ENCODE results near the gene IGHMBP2.

Gene IGHMBP2

GRCh38 chr11:68867066-68867465 lies 36.6 kb upstream of the IGHMBP2 start:
- POLR2A ChIA-PET, result no interaction called here
- no peak for DNase-seq (ENCODE audit: extremely low spot score)
- no peak for TF ChIP-seq CTBP1 (IDR thresholded peaks at IDR 0.05; ENCODE audit: borderline replicate concordance)
- TF ChIP-seq FOXM1 (IDR thresholded peaks at IDR 0.05; ENCODE audit: borderline replicate concordance), result no peak
- no peak for TF ChIP-seq FOXA1 (IDR thresholded peaks at IDR 0.05)
- TF ChIP-seq HDGF (IDR thresholded peaks at IDR 0.05; ENCODE audit: borderline replicate concordance), result no peak
- no peak for TF ChIP-seq ZNF384 (IDR thresholded peaks at IDR 0.05)
- CTCF ChIA-PET, result no interaction called here

GRCh38 chr11:68868221-68868835 lies 35.4 kb upstream of the IGHMBP2 start:
- CTCF ChIA-PET, result no interaction called here
- no peak for DNase-seq (ENCODE audit: extremely low spot score)
- POLR2A ChIA-PET, result no interaction called here
- TF ChIP-seq CTBP1 (IDR thresholded peaks at IDR 0.05; ENCODE audit: borderline replicate concordance) (no peak), NFRKB (IDR thresholded peaks at IDR 0.05) (no peak)

- CTCF ChIA-PET, result no interaction called here
- no peak for DNase-seq (ENCODE audit: extremely low spot score)
- no peak for TF ChIP-seq ARNT (IDR thresholded peaks at IDR 0.05)
- POLR2A ChIA-PET, result no interaction called here
These were observed 33.2 kb upstream of the IGHMBP2 start for GRCh38 chr11:68870470-68870869.

GRCh38 chr11:68872216-68873003 lies 31.3 kb upstream of the IGHMBP2 start:
- CTCF ChIA-PET, result no interaction called here
- POLR2A ChIA-PET, result no interaction called here
- DNase-seq (ENCODE audit: extremely low spot score), result no peak
- no peak for TF ChIP-seq SUZ12 (IDR thresholded peaks at IDR 0.05)
- no peak for TF ChIP-seq PKNOX1 (IDR thresholded peaks at IDR 0.05)

GRCh38 chr11:68878022-68878421 lies 25.7 kb upstream of the IGHMBP2 start:
- ChIA-PET POLR2A (interaction anchor here (0.6 kb wide), 1 partner anchor 26 kb away, joined by 3 read pairs; the partner anchor contains the start of gene IGHMBP2), CTCF (no interaction called here)
- no peak for TF ChIP-seq L3MBTL2 (conservative IDR thresholded peaks at IDR 0.05)
- no peak for TF ChIP-seq LEF1 (IDR thresholded peaks at IDR 0.05; ENCODE audit: borderline replicate concordance)
- no peak for TF ChIP-seq NFRKB (IDR thresholded peaks at IDR 0.05)
- no peak for TF ChIP-seq FOXA1 (IDR thresholded peaks at IDR 0.05)
- TF ChIP-seq FOXM1 (IDR thresholded peaks at IDR 0.05; ENCODE audit: borderline replicate concordance), result no peak
- TF ChIP-seq TARDBP (IDR thresholded peaks at IDR 0.05), result no peak
- TF ChIP-seq SUZ12 (IDR thresholded peaks at IDR 0.05), result no peak
- TF ChIP-seq BHLHE40 (IDR thresholded peaks at IDR 0.05; ENCODE audit: borderline replicate concordance), result no peak
- no peak for TF ChIP-seq ARNT (IDR thresholded peaks at IDR 0.05)
- TF ChIP-seq SP1 (IDR thresholded peaks at IDR 0.05), result no peak
- DNase-seq (ENCODE audit: extremely low spot score), result no peak

- POLR2A ChIA-PET, result no interaction called here
- CTCF ChIA-PET, result no interaction called here
These were observed 22.8 kb upstream of the IGHMBP2 start for GRCh38 chr11:68880851-68881250.

GRCh38 chr11:68881320-68881719 lies 22.4 kb upstream of the IGHMBP2 start:
- ChIA-PET POLR2A (no interaction called here), CTCF (no interaction called here)
- TF ChIP-seq CTBP1 (IDR thresholded peaks at IDR 0.05; ENCODE audit: borderline replicate concordance) (no peak), SP1 (IDR thresholded peaks at IDR 0.05) (no peak), FOXM1 (IDR thresholded peaks at IDR 0.05; ENCODE audit: borderline replicate concordance) (no peak), FOXA1 (IDR thresholded peaks at IDR 0.05) (no peak), HDGF (IDR thresholded peaks at IDR 0.05; ENCODE audit: borderline replicate concordance) (no peak), L3MBTL2 (conservative IDR thresholded peaks at IDR 0.05) (no peak), NFRKB (IDR thresholded peaks at IDR 0.05) (no peak), ARNT (IDR thresholded peaks at IDR 0.05) (no peak), ELF4 (IDR thresholded peaks at IDR 0.05) (no peak), LEF1 (IDR thresholded peaks at IDR 0.05; ENCODE audit: borderline replicate concordance) (no peak), FOXK2 (IDR thresholded peaks at IDR 0.05) (no peak), SUZ12 (IDR thresholded peaks at IDR 0.05) (no peak)
- no peak for DNase-seq (ENCODE audit: extremely low spot score)

More at GRCh38 chr11:68880851-68881250, 22.8 kb upstream of the IGHMBP2 start:
- DNase-seq (ENCODE audit: extremely low spot score), result no peak
- TF ChIP-seq L3MBTL2 (conservative IDR thresholded peaks at IDR 0.05), result no peak
- no peak for TF ChIP-seq ZNF384 (IDR thresholded peaks at IDR 0.05)
- TF ChIP-seq NFRKB (IDR thresholded peaks at IDR 0.05), result no peak
- no peak for TF ChIP-seq SUZ12 (IDR thresholded peaks at IDR 0.05)
- TF ChIP-seq ELF4 (IDR thresholded peaks at IDR 0.05), result no peak
- no peak for TF ChIP-seq ARNT (IDR thresholded peaks at IDR 0.05)
- no peak for TF ChIP-seq PKNOX1 (IDR thresholded peaks at IDR 0.05)
- TF ChIP-seq FOXA1 (IDR thresholded peaks at IDR 0.05), result no peak
- TF ChIP-seq HDGF (IDR thresholded peaks at IDR 0.05; ENCODE audit: borderline replicate concordance), result no peak
- TF ChIP-seq SP1 (IDR thresholded peaks at IDR 0.05), result no peak
- TF ChIP-seq CTBP1 (IDR thresholded peaks at IDR 0.05; ENCODE audit: borderline replicate concordance), result no peak
- TF ChIP-seq LEF1 (IDR thresholded peaks at IDR 0.05; ENCODE audit: borderline replicate concordance), result no peak
- TF ChIP-seq FOXK2 (IDR thresholded peaks at IDR 0.05), result no peak
- no peak for TF ChIP-seq TARDBP (IDR thresholded peaks at IDR 0.05)
